Measurements from ENCODE around the gene NKD1.

DNA sequence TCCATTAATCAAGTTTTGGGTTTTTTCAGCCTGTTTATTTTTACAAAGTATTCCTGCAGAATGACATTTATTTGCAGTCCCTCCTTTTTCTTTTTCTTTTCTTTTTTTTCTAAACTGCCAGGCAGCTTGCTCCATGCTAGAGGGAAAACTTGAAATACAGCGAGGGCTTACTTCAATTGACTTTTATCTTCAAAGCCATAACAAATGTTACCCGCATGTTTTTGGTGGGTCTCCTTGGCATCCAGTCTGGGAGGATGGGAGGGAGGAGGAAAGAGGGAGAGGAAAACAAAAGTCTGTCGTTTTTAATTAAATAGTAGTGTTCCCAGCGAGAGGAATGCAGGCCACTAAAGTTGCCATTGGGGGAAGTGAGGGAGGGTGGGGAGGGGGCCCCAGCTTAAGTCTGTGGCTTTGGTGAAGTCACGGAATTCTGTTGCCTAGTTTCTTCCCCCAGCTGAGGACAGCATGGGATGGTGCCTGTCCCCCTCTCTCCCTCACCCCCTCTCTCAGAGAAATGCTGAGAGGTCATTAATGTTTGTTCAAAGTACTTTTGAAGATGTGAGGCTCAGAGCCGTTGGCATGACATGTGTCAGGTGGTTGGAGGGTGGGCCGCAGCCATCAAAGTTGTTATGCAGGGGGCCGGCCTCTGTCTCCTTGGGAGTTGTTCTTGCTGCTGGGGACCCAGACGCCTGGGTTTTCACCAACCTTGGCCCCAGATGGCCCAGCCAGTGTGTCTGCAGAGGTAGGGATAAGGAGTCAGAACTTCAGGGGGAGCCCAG, 2.9 kb downstream of the NKD1 start:
- no peak for TF ChIP-seq EP300 (IDR thresholded peaks at IDR 0.05)
- TF ChIP-seq, protein P1, sequence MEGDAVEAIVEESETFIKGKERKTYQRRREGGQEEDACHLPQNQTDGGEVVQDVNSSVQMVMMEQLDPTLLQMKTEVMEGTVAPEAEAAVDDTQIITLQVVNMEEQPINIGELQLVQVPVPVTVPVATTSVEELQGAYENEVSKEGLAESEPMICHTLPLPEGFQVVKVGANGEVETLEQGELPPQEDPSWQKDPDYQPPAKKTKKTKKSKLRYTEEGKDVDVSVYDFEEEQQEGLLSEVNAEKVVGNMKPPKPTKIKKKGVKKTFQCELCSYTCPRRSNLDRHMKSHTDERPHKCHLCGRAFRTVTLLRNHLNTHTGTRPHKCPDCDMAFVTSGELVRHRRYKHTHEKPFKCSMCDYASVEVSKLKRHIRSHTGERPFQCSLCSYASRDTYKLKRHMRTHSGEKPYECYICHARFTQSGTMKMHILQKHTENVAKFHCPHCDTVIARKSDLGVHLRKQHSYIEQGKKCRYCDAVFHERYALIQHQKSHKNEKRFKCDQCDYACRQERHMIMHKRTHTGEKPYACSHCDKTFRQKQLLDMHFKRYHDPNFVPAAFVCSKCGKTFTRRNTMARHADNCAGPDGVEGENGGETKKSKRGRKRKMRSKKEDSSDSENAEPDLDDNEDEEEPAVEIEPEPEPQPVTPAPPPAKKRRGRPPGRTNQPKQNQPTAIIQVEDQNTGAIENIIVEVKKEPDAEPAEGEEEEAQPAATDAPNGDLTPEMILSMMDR (IDR thresholded peaks at IDR 0.05) = no peak

Data from stomach (tissue), 4 donors.